Vagina (tissue), 2 donors: Measurements from ENCODE around the gene NCK1. TPM values are rescaled to one million over a fixed set of nuclear protein-coding genes. Genes with fewer than 3 reads are reported as not detected.

Experiments used
- DNase-seq, 2 donors: peaks; one replicate each; pipeline ENCODE4 v3.0.0-alpha.2; 2017; ENCODE audit errors: extremely low spot score in 2 of 2
- H3K27ac ChIP-seq: fragments of 200-600 bp; sonication (generic); one replicate; pipeline ENCODE4 v1.5.1; 2019
- H3K27me3 ChIP-seq: fragments of 200-600 bp; sonication (generic); one replicate; pipeline ENCODE4 v1.5.1; 2019
- H3K36me3 ChIP-seq, 2 donors: fragments of 200-600 bp; sonication (generic); one replicate each; pipeline ENCODE4 v1.5.1; 2017 to 2019
- H3K4me1 ChIP-seq: fragments of 200-600 bp; sonication (generic); one replicate; pipeline ENCODE4 v1.5.1; 2019
- H3K4me3 ChIP-seq, 2 donors: fragments of 200-600 bp; sonication (generic); 1 replicate in 1 of 2; 2 replicates in 1 of 2; pipeline ENCODE4 v1.5.1; 2016 to 2019
- H3K9me3 ChIP-seq: fragments of 200-600 bp; sonication (generic); one replicate; pipeline ENCODE4 v1.5.1; 2019
- CTCF ChIP-seq, 3 experiments: fragments of 450-650 bp in 2 of 3; fragments of 200-600 bp in 1 of 3; sonication (generic) in 1 of 3; IDR thresholded peaks; one replicate each; pipeline ENCODE4 v1.5.1; 2017 to 2019; ENCODE audit warnings: antibody characterized with exemption in 3 of 3, mild to moderate bottlenecking in 2 of 3, moderate library complexity in 2 of 3
- POLR2A ChIP-seq, 2 donors: fragments of 450-650 bp; IDR thresholded peaks; one replicate each; pipeline ENCODE4 v1.6.1; 2017; ENCODE audit warnings: antibody characterized with exemption in 2 of 2, mild to moderate bottlenecking in 2 of 2, moderate library complexity in 2 of 2
- POLR2AphosphoS5 ChIP-seq, 2 donors: sonication (generic); formaldehyde crosslinking; IDR thresholded peaks; one replicate each; pipeline ENCODE4 v1.9.0; 2017; ENCODE audit warnings: antibody characterized with exemption in 2 of 2, mild to moderate bottlenecking in 2 of 2, low read depth in 1 of 2; ENCODE audit not compliant: insufficient read depth in 1 of 2
- intact Hi-C: fragments of 100-400 bp; cut with DNase I; formaldehyde crosslinking; loops from one replicate; pipeline ENCODE4 v1.15.1; 2023
- total RNA-seq: library from RNA; depleted of rRNA; stranded (reverse); fragments of >200 nt; gene quantifications from one replicate; pipeline ENCODE4 v1.2.3, GENCODE V29; 2016

NCK1 gene
- total RNA-seq, 1 donor from 2014 or later, result 45.7 TPM

- no peaks in the 10 kb centered on the region for H3K9me3 ChIP-seq
- peaks cover 56% of the 10 kb centered on the region for H3K4me1 ChIP-seq
- no peaks in the 10 kb centered on the region for H3K27me3 ChIP-seq
- no peak for DNase-seq
- no peak overlapping the region for H3K4me3 ChIP-seq
- H3K27ac ChIP-seq, result no peak overlapping the region
- intact Hi-C loops, result no loop called here
- H3K36me3 ChIP-seq, result no peaks in the 10 kb centered on the region
- TF ChIP-seq CTCF (IDR thresholded peaks at IDR 0.05) (no peak), POLR2A (IDR thresholded peaks at IDR 0.05) (no peak), POLR2AphosphoS5 (IDR thresholded peaks at IDR 0.05; ENCODE audit: insufficient read depth in 1 of 2, low read depth in 1 of 2) (no peak)
Measured at GRCh38 chr3:136928240-136928639, 66.2 kb downstream of the NCK1 start.

- no peak for DNase-seq
- Histone ChIP-seq H3K36me3 (peaks cover 0 to 4% of the 10 kb centered on the region in 2 donors), H3K27me3 (no peaks in the 10 kb centered on the region), H3K4me3 (peak overlapping the region in 1 of 2 donors; percentile 35), H3K27ac (peak overlapping the region; percentile 72), H3K9me3 (no peaks in the 10 kb centered on the region), H3K4me1 (peaks cover 75% of the 10 kb centered on the region)
- intact Hi-C loops, result no loop called here
- TF ChIP-seq CTCF (IDR thresholded peaks at IDR 0.05) (no peak), POLR2AphosphoS5 (IDR thresholded peaks at IDR 0.05; ENCODE audit: insufficient read depth in 1 of 2, low read depth in 1 of 2) (peak in 1 of 2 donors; percentile 86)
Measured at GRCh38 chr3:136929977-136930670, 68.1 kb downstream of the NCK1 start.

- DNase-seq, result no peak
- H3K27ac ChIP-seq, result peak overlapping the region; percentile 72
- peaks cover 71% of the 10 kb centered on the region for H3K4me1 ChIP-seq
- peak overlapping the region in 1 of 2 donors; percentile 35 for H3K4me3 ChIP-seq
- TF ChIP-seq POLR2A (IDR thresholded peaks at IDR 0.05) (no peak), CTCF (IDR thresholded peaks at IDR 0.05) (no peak), POLR2AphosphoS5 (IDR thresholded peaks at IDR 0.05; ENCODE audit: insufficient read depth in 1 of 2, low read depth in 1 of 2) (no peak)
- peaks cover 0 to 4% of the 10 kb centered on the region in 2 donors for H3K36me3 ChIP-seq
- no peaks in the 10 kb centered on the region for H3K27me3 ChIP-seq
- H3K9me3 ChIP-seq, result no peaks in the 10 kb centered on the region
- intact Hi-C loops, result no loop called here
Measured at GRCh38 chr3:136931606-136932005, 69.6 kb downstream of the NCK1 start.

DNA sequence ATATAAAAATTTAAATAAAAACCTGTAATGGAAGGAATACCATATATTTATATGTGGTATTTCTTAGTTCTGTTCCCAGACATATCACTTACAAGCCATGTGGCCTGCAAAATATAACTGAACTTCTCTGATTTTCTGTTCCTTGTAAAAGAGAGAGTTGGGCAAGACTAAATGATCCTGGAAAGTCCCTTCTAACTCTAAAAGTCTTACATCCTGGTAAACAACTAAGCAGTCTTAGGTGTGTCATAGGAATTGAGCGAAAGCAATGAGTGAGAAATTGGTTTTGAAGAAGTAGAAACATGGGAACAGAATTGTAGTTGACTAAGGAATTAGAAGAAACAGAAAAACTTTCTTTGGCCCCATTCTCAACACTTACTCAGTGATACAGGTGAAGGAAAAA lies 70.5 kb downstream of the NCK1 start:
- DNase-seq, result no peak
- TF ChIP-seq CTCF (IDR thresholded peaks at IDR 0.05) (no peak), POLR2A (IDR thresholded peaks at IDR 0.05) (no peak), POLR2AphosphoS5 (IDR thresholded peaks at IDR 0.05; ENCODE audit: insufficient read depth in 1 of 2, low read depth in 1 of 2) (no peak)
- peak overlapping the region; percentile 72 for H3K27ac ChIP-seq
- no peaks in the 10 kb centered on the region for H3K27me3 ChIP-seq
- H3K4me3 ChIP-seq, result peak overlapping the region in 1 of 2 donors; percentile 35
- H3K36me3 ChIP-seq, result peaks cover 0 to 4% of the 10 kb centered on the region in 2 donors
- H3K4me1 ChIP-seq, result peaks cover 74% of the 10 kb centered on the region
- H3K9me3 ChIP-seq, result no peaks in the 10 kb centered on the region
- intact Hi-C loops, result no loop called here
